Subcutaneous abdominal adipose tissue (tissue), 5 donors: ENCODE measurements around the gene NOP16.

Experiments used
- H3K27ac ChIP-seq: one replicate; pipeline ENCODE4 v1.7.0; 2013; ENCODE audit warnings: low read depth, mild to moderate bottlenecking, inconsistent platforms, low read length, moderate library complexity
- H3K27me3 ChIP-seq, 5 donors: one replicate each; pipeline ENCODE4 v1.7.0; 2013; ENCODE audit warnings: low read length in 5 of 5, inconsistent platforms in 1 of 5; ENCODE audit not compliant: control insufficient read depth in 5 of 5, insufficient read depth in 4 of 5
- H3K36me3 ChIP-seq, 5 donors: one replicate each; pipeline ENCODE4 v1.7.0; 2013; ENCODE audit warnings: low read length in 5 of 5; ENCODE audit not compliant: control insufficient read depth in 5 of 5, insufficient read depth in 5 of 5
- H3K4me1 ChIP-seq, 5 donors: one replicate each; pipeline ENCODE4 v1.7.0; 2013; ENCODE audit warnings: low read length in 5 of 5, mild to moderate bottlenecking in 3 of 5, moderate library complexity in 1 of 5; ENCODE audit not compliant: control insufficient read depth in 5 of 5, insufficient read depth in 5 of 5
- H3K4me3 ChIP-seq, 5 donors: one replicate each; pipeline ENCODE4 v1.7.0; 2013; ENCODE audit warnings: low read length in 5 of 5, low read depth in 1 of 5
- H3K9ac ChIP-seq, 5 donors: one replicate each; pipeline ENCODE4 v1.7.0; 2013; ENCODE audit warnings: low read length in 5 of 5, mild to moderate bottlenecking in 4 of 5, moderate library complexity in 3 of 5
- H3K9me3 ChIP-seq, 5 donors: one replicate each; pipeline ENCODE4 v1.7.0; 2013; ENCODE audit warnings: low read length in 5 of 5; ENCODE audit not compliant: control insufficient read depth in 5 of 5
- donor health status: healthy.
- donor health status: healthy.
- donor health status: healthy.
- donor health status: healthy.
- donor health status: healthy.

Gene NOP16

DNA sequence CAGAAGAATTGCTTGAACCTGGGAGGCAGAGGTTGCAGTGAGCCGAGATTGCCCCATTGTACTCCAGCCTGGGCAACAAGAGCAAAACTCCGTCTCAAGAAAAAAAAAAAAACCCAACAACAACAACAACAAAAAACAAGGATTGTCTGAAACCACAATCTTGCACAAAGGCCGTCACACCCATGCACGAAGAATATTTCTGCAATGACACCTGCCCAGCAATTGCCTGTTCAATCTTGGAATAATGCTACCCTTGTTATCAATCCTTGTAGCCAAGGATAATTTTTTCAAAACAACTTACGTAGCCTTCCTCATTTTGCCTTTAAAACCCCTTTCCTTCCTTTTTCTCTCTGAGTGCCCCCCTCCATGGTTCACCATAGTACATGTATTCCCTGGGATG lies 31.7 kb upstream of the NOP16 start:
- Histone ChIP-seq H3K9me3 (no peaks in the 10 kb centered on the region), H3K27me3 (peaks cover 0 to 2% (median 0%) of the 10 kb centered on the region in 5 donors), H3K9ac (no peak overlapping the region), H3K27ac (no peak overlapping the region), H3K36me3 (no peaks in the 10 kb centered on the region), H3K4me3 (no peak overlapping the region), H3K4me1 (peaks cover 6 to 16% (median 13%) of the 10 kb centered on the region in 5 donors)

DNA sequence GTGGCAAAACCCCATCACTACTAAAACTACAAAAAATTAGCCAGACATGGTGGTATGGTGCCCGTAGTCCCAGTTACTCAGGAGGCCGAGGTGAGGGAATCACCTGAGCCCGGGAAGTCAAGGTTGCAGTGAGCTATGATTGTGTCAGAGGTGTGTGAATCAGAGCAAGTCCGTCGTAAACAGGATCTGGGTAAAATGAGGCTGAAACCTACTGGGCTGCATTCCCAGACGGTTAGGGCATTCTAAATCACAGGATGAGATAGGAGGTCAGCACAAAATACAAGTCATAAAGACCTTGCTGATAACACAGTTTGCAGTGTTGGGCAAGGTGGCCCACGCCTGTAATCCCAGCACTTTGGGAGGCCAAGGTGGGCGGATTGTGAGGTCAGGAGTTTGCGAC lies 29.9 kb upstream of the NOP16 start:
- Histone ChIP-seq H3K4me3 (no peak overlapping the region), H3K4me1 (peaks cover 8 to 34% (median 32%) of the 10 kb centered on the region in 5 donors), H3K27me3 (peaks cover 0 to 2% (median 0%) of the 10 kb centered on the region in 5 donors), H3K27ac (no peak overlapping the region), H3K36me3 (no peaks in the 10 kb centered on the region), H3K9ac (no peak overlapping the region), H3K9me3 (no peaks in the 10 kb centered on the region)

DNA sequence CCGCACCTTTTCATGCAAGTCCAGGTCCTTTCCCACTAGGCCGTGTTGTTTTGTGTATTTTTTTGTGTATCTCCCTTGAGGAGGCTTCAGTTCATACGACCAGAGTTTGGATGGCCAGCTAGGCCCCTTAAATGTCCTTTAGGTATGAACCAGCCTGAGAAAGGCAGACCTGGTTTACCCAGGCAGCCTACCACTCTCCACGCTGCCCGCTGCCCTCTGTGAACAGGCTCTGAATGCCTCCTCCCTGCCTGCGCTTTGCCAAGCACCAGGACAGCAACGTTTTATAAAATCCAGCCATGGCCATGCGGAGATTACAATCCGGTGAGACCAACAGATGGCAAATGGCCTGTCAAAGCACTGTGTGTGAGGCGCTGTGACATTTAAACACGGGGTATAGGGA lies 28.6 kb upstream of the NOP16 start:
- Histone ChIP-seq H3K9ac (peak overlapping the region; percentile 16 to 67 (median 57)), H3K27ac (no peak overlapping the region), H3K4me1 (peaks cover 8 to 47% (median 42%) of the 10 kb centered on the region in 5 donors), H3K9me3 (no peaks in the 10 kb centered on the region), H3K27me3 (peaks cover 0 to 2% (median 0%) of the 10 kb centered on the region in 5 donors), H3K36me3 (no peaks in the 10 kb centered on the region), H3K4me3 (peak overlapping the region in 4 of 5 donors; percentile 52 to 85 (median 66))

DNA sequence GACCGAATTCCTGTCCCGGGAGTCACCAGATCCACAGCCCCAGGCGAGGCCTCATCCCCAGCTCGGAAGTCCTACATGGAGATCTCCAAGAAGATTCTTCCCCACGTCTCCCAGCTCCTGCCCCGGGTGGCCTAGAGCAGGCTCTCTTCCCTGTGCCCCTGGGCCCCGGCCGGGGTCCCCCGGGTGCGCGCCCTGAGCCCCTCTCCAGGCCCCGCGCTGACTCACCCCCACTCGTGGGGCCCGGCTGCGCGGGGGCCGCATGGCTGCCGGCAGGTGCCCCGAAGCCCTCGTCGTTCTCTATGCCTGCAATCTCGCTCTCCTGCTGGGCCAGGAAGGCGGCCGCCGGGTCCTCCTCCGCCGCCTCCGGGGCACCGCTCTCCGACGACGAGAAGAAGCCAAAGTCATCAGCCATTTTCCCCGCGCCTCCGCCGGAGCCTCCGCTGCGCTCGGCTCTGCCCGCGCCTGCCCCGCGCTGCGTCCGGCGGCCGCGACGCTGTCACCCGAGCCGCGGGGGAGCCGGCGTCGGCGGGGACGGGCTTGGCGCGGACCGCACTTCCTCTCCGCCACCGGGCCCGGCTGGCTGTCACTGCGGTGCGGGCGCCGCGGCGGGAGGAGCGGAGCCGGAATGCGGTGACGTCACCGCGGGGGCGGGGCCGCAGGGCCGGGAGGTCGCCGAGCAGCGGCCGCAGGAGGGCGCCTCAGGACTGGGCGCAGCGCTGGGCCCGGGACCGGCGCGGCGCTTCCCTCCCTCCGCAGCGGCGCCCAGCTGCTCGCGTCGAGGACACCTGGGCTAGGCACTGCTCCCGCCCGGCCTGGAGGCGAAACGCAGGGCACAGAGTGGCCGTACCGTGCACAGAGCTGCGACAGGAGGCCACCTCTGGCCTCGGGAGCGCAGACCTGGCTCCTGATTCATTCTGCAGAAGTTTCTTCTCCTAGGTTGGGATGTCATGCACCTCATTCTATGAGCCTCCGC lies 27.8 kb upstream of the NOP16 start, which contains the start of gene CLTB:
Gene CLTB, minus strand, starts transcription at position 588 of the 973 bp plus-strand sequence. Its CDS starts 176 bp downstream, at position 412.
- Histone ChIP-seq H3K27ac (peak within 1 kb of the TSS; percentile 75), H3K9me3 (no peaks in the 10 kb centered on the region), H3K27me3 (peaks cover 0 to 2% (median 0%) of the 10 kb centered on the region in 5 donors), H3K4me3 (peak within 1 kb of the TSS; percentile 76 to 89 (median 85)), H3K4me1 (peaks cover 8 to 48% (median 42%) of the 10 kb centered on the region in 5 donors), H3K36me3 (no peaks in the 10 kb centered on the region), H3K9ac (peak within 1 kb of the TSS; percentile 84 to 97 (median 91))

DNA sequence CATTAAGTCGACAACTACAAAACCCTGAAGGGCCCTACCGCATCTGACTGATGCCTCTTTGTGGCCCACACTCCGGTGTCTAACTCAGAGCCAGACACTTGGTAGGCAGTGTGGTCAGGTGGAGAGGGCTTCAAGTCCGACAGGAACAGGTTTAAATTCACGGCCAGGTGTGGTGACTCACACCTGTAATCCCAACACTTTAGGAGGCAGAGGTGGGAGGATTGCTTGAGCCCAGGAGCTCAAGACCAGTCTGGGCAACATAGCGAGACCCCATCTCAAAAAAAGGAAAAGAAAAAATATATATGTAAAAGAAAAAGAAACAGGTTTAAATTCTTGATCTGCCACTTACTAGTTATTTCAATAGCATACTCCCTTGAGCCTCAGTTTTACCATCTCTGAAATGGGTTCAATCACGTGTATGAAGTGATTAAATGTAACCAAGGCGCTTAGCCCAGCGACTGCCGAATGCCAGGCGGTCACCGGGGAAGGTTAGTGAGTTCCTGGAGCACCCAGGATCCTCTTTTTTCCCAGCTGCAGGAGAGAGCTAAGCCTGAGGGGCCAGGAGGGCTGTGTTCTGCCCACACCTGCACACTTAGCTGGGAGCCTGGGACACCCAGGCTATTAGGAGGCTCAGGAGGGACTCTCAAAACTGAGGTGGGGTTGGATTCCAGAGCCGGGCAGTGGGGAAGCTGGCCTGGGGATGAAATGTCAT lies 27.0 kb upstream of the NOP16 start:
- Histone ChIP-seq H3K9me3 (no peaks in the 10 kb centered on the region), H3K4me1 (peaks cover 8 to 49% (median 42%) of the 10 kb centered on the region in 5 donors), H3K9ac (peak overlapping the region; percentile 84 to 97 (median 91)), H3K36me3 (no peaks in the 10 kb centered on the region), H3K27me3 (no peaks in the 10 kb centered on the region), H3K4me3 (peak overlapping the region; percentile 76 to 89 (median 85)), H3K27ac (peak overlapping the region; percentile 75)

DNA sequence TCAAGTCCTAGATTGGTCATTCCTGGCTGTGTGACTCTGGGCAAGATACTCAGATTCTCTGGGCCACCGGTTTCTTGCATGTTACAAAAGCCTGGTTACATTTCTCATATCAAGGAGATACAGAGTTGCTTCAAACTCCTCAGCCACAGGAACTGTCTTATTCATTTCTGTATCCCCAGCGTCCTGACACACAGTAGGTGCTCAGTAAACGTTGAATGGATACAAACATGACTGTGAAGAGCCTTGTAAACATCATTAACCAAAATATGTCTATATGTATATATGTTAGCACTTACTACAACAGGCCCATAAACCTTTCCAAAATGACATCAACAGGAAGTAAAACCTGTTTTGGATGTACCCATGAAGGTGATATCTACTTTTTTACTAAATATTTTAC lies 26.3 kb upstream of the NOP16 start:
- no peak overlapping the region for H3K27ac ChIP-seq
- no peaks in the 10 kb centered on the region for H3K27me3 ChIP-seq
- H3K9me3 ChIP-seq: no peaks in the 10 kb centered on the region
- H3K36me3 ChIP-seq: peaks cover 0 to 6% (median 4%) of the 10 kb centered on the region in 5 donors
- H3K4me3 ChIP-seq: peak overlapping the region in 2 of 5 donors; percentile 83 to 88
- H3K4me1 ChIP-seq: peaks cover 8 to 49% (median 42%) of the 10 kb centered on the region in 5 donors
- peak overlapping the region in 4 of 5 donors; percentile 26 to 97 (median 74) for H3K9ac ChIP-seq

DNA sequence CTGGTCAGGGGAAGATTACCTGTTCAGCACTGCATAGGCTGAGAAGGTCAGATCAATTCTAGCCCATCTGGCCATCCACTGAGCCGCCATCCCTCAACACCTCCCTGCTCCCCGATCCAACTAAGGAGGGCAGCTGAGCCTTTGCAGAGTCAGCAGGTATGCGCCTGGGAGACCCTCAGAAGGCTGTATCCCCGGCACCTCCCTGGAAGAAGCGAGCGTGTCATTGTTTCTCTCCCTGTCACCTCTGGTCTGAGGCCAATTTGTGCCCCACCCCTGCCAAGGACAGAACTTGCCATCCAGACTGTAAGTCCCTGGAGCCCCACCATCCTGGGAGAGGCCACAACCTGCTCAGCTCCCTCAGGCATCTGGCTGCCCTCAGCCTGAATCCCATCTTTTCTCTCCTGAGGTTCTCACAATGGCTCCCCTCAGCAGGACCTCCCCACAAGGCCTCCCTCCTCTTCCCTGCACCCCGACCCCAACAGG lies 25.4 kb upstream of the NOP16 start:
- no peaks in the 10 kb centered on the region for H3K27me3 ChIP-seq
- H3K27ac ChIP-seq: no peak overlapping the region
- H3K9ac ChIP-seq: peak overlapping the region in 3 of 5 donors; percentile 7 to 48 (median 44)
- peaks cover 0 to 8% (median 5%) of the 10 kb centered on the region in 5 donors for H3K36me3 ChIP-seq
- peak overlapping the region in 1 of 5 donors; percentile 9 for H3K4me3 ChIP-seq
- H3K9me3 ChIP-seq: no peaks in the 10 kb centered on the region
- H3K4me1 ChIP-seq: peaks cover 8 to 49% (median 42%) of the 10 kb centered on the region in 5 donors

DNA sequence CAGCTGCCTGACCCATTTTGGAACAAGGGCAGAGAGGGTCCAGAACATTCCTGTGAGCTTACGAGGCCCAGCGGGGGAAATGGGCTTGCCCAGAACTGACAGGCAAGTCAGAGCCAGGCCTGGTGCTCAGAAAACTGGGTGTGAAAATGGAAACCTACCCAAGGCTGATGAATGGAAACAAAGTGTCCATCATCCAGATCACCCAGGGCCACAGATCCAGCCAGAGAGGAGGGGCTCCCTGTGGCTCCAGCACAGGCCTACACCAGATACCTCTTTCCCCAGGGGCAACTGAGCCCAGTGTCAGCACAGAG lies 24.8 kb upstream of the NOP16 start:
- H3K9ac ChIP-seq: peak overlapping the region in 2 of 5 donors; percentile 34 to 44
- H3K9me3 ChIP-seq: no peaks in the 10 kb centered on the region
- H3K36me3 ChIP-seq: peaks cover 0 to 8% (median 6%) of the 10 kb centered on the region in 5 donors

DNA sequence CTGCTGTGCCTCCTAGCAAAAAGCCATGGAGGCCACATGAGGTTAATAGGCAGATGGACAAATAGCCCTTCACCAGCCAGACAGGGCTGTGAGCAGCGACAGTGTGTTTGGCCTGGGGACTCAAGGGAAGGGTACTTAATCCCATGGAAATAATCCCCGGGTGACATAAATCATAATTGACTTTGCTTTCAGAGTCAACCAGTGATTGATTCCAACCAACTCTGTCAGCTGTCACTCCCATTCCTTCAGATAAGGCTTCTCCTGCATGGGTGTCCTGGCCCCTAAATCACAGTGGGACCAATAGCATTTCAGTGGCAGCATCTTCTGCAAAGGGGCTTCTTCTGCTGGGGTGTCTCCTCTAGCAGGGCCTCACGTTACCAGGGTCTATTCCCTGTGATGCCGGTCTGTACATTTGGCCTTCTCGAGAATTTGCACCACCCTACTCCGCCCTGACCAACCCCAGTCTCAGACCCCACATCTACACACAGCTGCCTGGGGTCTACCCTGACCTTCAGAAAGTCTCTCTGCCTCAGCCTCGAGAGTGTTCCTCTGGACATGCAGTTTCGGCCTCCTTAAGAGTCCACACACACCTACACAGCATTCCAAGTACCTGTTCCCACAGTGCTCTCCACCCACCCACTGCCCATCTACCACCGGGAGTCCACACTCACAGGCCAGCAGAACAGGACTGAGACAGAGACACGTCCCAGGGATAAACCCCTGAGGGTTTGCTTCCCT lies 24.3 kb upstream of the NOP16 start:
- H3K4me1 ChIP-seq: peaks cover 8 to 53% (median 46%) of the 10 kb centered on the region in 5 donors
- H3K4me3 ChIP-seq: no peak overlapping the region
- H3K36me3 ChIP-seq: peaks cover 0 to 8% (median 8%) of the 10 kb centered on the region in 5 donors
- no peaks in the 10 kb centered on the region for H3K9me3 ChIP-seq
- H3K27me3 ChIP-seq: no peaks in the 10 kb centered on the region
- H3K27ac ChIP-seq: no peak overlapping the region
- peak overlapping the region in 2 of 5 donors; percentile 34 to 44 for H3K9ac ChIP-seq

More for the DNA sequence above, 24.8 kb upstream of the NOP16 start:
- peaks cover 8 to 49% (median 42%) of the 10 kb centered on the region in 5 donors for H3K4me1 ChIP-seq
- no peaks in the 10 kb centered on the region for H3K27me3 ChIP-seq
- H3K4me3 ChIP-seq: no peak overlapping the region
- no peak overlapping the region for H3K27ac ChIP-seq
